Panc1 (cell line): ENCODE data around the gene SLC7A14. TPM values are rescaled to one million over a fixed set of nuclear protein-coding genes. Genes with fewer than 3 reads are reported as not detected.

Source experiments
- ATAC-seq: fragments of 200-7000 bp; cut with Tn5 transposase; 2 replicates; pipeline ENCODE4 v1.9.1; 2020; ENCODE audit warnings: mild to moderate bottlenecking, moderate library complexity
- BruUV-seq: library from RNA; stranded (reverse); fragments of 400-500 nt; replicated peaks from 2 replicates; lab custom pipeline; 2021; lab: Mats Ljungman, UMichigan
- CTCF ChIA-PET: fragments of 300-600 bp; sonication (Branson Sonifier 250); formaldehyde crosslinking; loops from one replicate; lab custom pipeline; 2022; ENCODE audit warnings: antibody characterized with exemption; lab: Charles Lee
- POLR2A ChIA-PET: fragments of 300-600 bp; sonication (Branson Sonifier 250); formaldehyde crosslinking; loops from one replicate; lab custom pipeline; 2022; ENCODE audit warnings: antibody characterized with exemption; lab: Charles Lee
- DNase-seq: peaks from one replicate; pipeline ENCODE4 v3.0.0-alpha.2; 2010; ENCODE audit warnings: low read depth, low spot score
- H3K27ac ChIP-seq: 2 replicates; pipeline ENCODE4 v1.5.1; 2011; ENCODE audit warnings: mild to moderate bottlenecking, low read length, inconsistent platforms
- H3K27me3 ChIP-seq: fragments of 200-500 bp; sonication (Bioruptor generic); 2 replicates; pipeline ENCODE4 v1.6.0; 2014; ENCODE audit warnings: low read length, inconsistent platforms; ENCODE audit not compliant: control insufficient read depth, insufficient read depth
- H3K36me3 ChIP-seq: fragments of 200-500 bp; sonication (Bioruptor generic); 2 replicates; pipeline ENCODE4 v1.5.1; 2014; ENCODE audit warnings: inconsistent platforms, mild to moderate bottlenecking, low read length, moderate library complexity; ENCODE audit not compliant: control insufficient read depth, insufficient read depth
- H3K4me1 ChIP-seq: 2 replicates; pipeline ENCODE4 v1.5.1; 2011; ENCODE audit warnings: inconsistent platforms, mild to moderate bottlenecking, low read length, moderate library complexity; ENCODE audit not compliant: control insufficient read depth, insufficient read depth
- H3K4me3 ChIP-seq, 2 experiments: 2 replicates each; pipeline ENCODE4 v1.5.1; 2011 to 2012; ENCODE audit warnings: low read depth in 2 of 2, low read length in 2 of 2, mild to moderate bottlenecking in 2 of 2, inconsistent platforms in 1 of 2, moderate library complexity in 1 of 2
- H3K9me3 ChIP-seq: fragments of 200-500 bp; sonication (Bioruptor generic); 2 replicates; pipeline ENCODE4 v1.5.1; 2014; ENCODE audit warnings: low read depth, mild to moderate bottlenecking, inconsistent platforms, low read length, moderate library complexity; ENCODE audit not compliant: control insufficient read depth, insufficient read depth
- CTCF ChIP-seq: fragments of 450-650 bp; IDR thresholded peaks from 2 replicates; pipeline ENCODE4 v1.5.1; 2017; ENCODE audit warnings: mild to moderate bottlenecking
- POLR2AphosphoS5 ChIP-seq: IDR thresholded peaks from 2 replicates; pipeline ENCODE4 v1.6.1; 2012; ENCODE audit warnings: mild to moderate bottlenecking, low read depth, low read length, moderate library complexity
- SIN3A ChIP-seq: IDR thresholded peaks from 2 replicates; pipeline ENCODE4 v1.6.1; 2012; ENCODE audit warnings: low read depth, mild to moderate bottlenecking, low read length, moderate library complexity, borderline replicate concordance; ENCODE audit not compliant: insufficient read depth
- TCF7L2 ChIP-seq: IDR thresholded peaks from 2 replicates; pipeline ENCODE4 v1.6.1; 2011; ENCODE audit warnings: mild to moderate bottlenecking, low read depth, low read length, inconsistent platforms
- in situ Hi-C: cut with HindIII; loops from 2 replicates; pipeline ENCODE4 v1.10.0; 2016; ENCODE audit warnings: low sequenced_read_pairs, low pct_unique_long_range_greater_than_20kb
- intact Hi-C: fragments of 100-400 bp; cut with micrococcal nuclease; formaldehyde crosslinking; loops from one replicate; pipeline ENCODE4 v1.10.0; 2022; ENCODE audit not compliant: unreplicated experiment
- total RNA-seq: library from RNA; stranded (reverse); gene quantifications from one replicate; pipeline ENCODE4 v1.2.1, GENCODE V29; 2021; ENCODE audit not compliant: unreplicated experiment
- TF ChIP-seq, protein P1 (sequence below), 2 experiments: IDR thresholded peaks; 2 replicates each; pipeline ENCODE4 v1.6.1; 2011 to 2012; ENCODE audit warnings: low read depth in 2 of 2, control low read depth in 1 of 2, low read length in 1 of 2, mild to moderate bottlenecking in 1 of 2, moderate library complexity in 1 of 2; ENCODE audit not compliant: insufficient read depth in 1 of 2

The SLC7A14 gene
- total RNA-seq, 1 experiment from 2014 or later, result not detected

DNA sequence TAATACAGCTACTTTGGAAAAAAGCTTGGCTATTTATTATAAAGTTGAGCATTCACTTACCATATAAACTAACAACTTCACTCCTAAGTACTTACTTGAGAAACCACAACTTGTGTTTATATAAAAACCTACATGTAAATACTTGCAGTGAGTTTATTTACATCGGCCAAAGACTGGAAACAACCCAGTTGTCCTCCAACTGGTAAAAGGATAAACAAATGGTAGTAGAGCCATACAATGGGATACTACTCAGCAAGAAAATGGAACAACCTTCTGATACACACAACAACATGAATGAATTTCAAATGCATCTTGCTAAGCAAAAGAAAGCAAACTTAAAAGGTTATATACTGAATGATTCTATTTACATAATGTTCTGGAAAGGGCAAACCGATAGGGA lies 63.7 kb downstream of the SLC7A14 start:
- Histone ChIP-seq H3K4me1 (no peaks in the 10 kb centered on the region), H3K27me3 (no peaks in the 10 kb centered on the region; the same call in 1 of the 2 replicates), H3K9me3 (no peaks in the 10 kb centered on the region), H3K4me3 (no peak overlapping the region), H3K27ac (no peak overlapping the region), H3K36me3 (no peaks in the 10 kb centered on the region)
- TF ChIP-seq, protein P1, sequence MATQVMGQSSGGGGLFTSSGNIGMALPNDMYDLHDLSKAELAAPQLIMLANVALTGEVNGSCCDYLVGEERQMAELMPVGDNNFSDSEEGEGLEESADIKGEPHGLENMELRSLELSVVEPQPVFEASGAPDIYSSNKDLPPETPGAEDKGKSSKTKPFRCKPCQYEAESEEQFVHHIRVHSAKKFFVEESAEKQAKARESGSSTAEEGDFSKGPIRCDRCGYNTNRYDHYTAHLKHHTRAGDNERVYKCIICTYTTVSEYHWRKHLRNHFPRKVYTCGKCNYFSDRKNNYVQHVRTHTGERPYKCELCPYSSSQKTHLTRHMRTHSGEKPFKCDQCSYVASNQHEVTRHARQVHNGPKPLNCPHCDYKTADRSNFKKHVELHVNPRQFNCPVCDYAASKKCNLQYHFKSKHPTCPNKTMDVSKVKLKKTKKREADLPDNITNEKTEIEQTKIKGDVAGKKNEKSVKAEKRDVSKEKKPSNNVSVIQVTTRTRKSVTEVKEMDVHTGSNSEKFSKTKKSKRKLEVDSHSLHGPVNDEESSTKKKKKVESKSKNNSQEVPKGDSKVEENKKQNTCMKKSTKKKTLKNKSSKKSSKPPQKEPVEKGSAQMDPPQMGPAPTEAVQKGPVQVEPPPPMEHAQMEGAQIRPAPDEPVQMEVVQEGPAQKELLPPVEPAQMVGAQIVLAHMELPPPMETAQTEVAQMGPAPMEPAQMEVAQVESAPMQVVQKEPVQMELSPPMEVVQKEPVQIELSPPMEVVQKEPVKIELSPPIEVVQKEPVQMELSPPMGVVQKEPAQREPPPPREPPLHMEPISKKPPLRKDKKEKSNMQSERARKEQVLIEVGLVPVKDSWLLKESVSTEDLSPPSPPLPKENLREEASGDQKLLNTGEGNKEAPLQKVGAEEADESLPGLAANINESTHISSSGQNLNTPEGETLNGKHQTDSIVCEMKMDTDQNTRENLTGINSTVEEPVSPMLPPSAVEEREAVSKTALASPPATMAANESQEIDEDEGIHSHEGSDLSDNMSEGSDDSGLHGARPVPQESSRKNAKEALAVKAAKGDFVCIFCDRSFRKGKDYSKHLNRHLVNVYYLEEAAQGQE (IDR thresholded peaks at IDR 0.05; ENCODE audit: insufficient read depth in 1 of 2, low read depth in 2 of 2, low read length in 1 of 2), result no peak
- TF ChIP-seq SIN3A, result no peak
- no peak for TF ChIP-seq POLR2AphosphoS5
- no peak for TF ChIP-seq CTCF
- no peak for TF ChIP-seq TCF7L2
- BruUV-seq, result no TSS peak
- no peak for DNase-seq
- ATAC-seq, result no peak
- intact Hi-C loops (no loop called here), in situ Hi-C loops (no loop called here)
- ChIA-PET POLR2A (no interaction called here), CTCF (no interaction called here)

GRCh38 chr3:170520996-170521395 lies 64.9 kb downstream of the SLC7A14 start:
- Histone ChIP-seq H3K9me3 (no peaks in the 10 kb centered on the region), H3K36me3 (no peaks in the 10 kb centered on the region), H3K4me3 (no peak overlapping the region), H3K27ac (no peak overlapping the region), H3K4me1 (no peaks in the 10 kb centered on the region), H3K27me3 (no peaks in the 10 kb centered on the region; the same call in 1 of the 2 replicates)
- CTCF ChIA-PET, result no interaction called here
- ATAC-seq, result no peak
- BruUV-seq, result no TSS peak
- in situ Hi-C loops, result no loop called here
- POLR2A ChIA-PET, result no interaction called here
- DNase-seq, result no peak
- intact Hi-C loops, result no loop called here
- TF ChIP-seq POLR2AphosphoS5, result no peak
- TF ChIP-seq SIN3A, result no peak
- TF ChIP-seq, protein P1 (IDR thresholded peaks at IDR 0.05; ENCODE audit: insufficient read depth in 1 of 2, low read depth in 2 of 2, low read length in 1 of 2), result no peak
- no peak for TF ChIP-seq CTCF
- TF ChIP-seq TCF7L2, result no peak
